HG03108 (cell line): ENCODE results near the gene SLC16A1.
"Not testable (repeated sequence)": the region's sequence is repeated elsewhere in the genome, so short reads cannot be mapped to it uniquely, and the experiment has no call there.

Source experiments
- ATAC-seq: cut with Tn5 transposase; IDR thresholded peaks from one replicate; pipeline ENCODE4 v1.9.1; 2021; ENCODE audit warnings: moderate library complexity; ENCODE audit not compliant: unreplicated experiment

The SLC16A1 gene

GRCh38 chr1:112955773-112956543 lies at the start of gene SLC16A1:
SLC16A1 (minus strand) TSS chr1:112956196; CDS start chr1:112929308, 26,888 bp downstream.
- peak; percentile 61 for ATAC-seq

GRCh38 chr1:113003751-113004690 lies 48.0 kb upstream of the SLC16A1 start:
- ATAC-seq: no peak

GRCh38 chr1:113002297-113002696 lies 46.3 kb upstream of the SLC16A1 start:
- no peak for ATAC-seq

GRCh38 chr1:112998592-112999235 lies 42.7 kb upstream of the SLC16A1 start:
- ATAC-seq: no peak

GRCh38 chr1:112997781-112998180 lies 41.8 kb upstream of the SLC16A1 start:
- ATAC-seq: no peak

- ATAC-seq: no peak
These were observed 39.9 kb upstream of the SLC16A1 start for GRCh38 chr1:112995890-112996289.

GRCh38 chr1:112995021-112995420 lies 39.0 kb upstream of the SLC16A1 start:
- not testable (repeated sequence) for ATAC-seq

GRCh38 chr1:112992780-112993179 lies 36.8 kb upstream of the SLC16A1 start:
- ATAC-seq: no peak

GRCh38 chr1:112991402-112992120 lies 35.6 kb upstream of the SLC16A1 start:
- ATAC-seq: no peak

- ATAC-seq: no peak
These were observed 34.3 kb upstream of the SLC16A1 start for GRCh38 chr1:112990271-112990670.

- no peak for ATAC-seq
These were observed 32.4 kb upstream of the SLC16A1 start for GRCh38 chr1:112988367-112988766.

GRCh38 chr1:112985123-112985522 lies 29.1 kb upstream of the SLC16A1 start:
- peak; percentile 84 for ATAC-seq

- ATAC-seq: no peak
These were observed 27.6 kb upstream of the SLC16A1 start for GRCh38 chr1:112983537-112984131.

GRCh38 chr1:112982853-112983536 lies 27.0 kb upstream of the SLC16A1 start:
- no peak for ATAC-seq

- ATAC-seq: no peak
These were observed 26.3 kb upstream of the SLC16A1 start for GRCh38 chr1:112982328-112982727.

- not testable (repeated sequence) for ATAC-seq
These were observed 25.8 kb upstream of the SLC16A1 start for GRCh38 chr1:112981834-112982233.

GRCh38 chr1:112981426-112981825 lies 25.4 kb upstream of the SLC16A1 start:
- no peak for ATAC-seq

- ATAC-seq: no peak
These were observed 19.3 kb upstream of the SLC16A1 start for GRCh38 chr1:112975336-112975735.

GRCh38 chr1:112974646-112975045 lies 18.6 kb upstream of the SLC16A1 start:
- ATAC-seq: no peak

- no peak for ATAC-seq
These were observed 17.8 kb upstream of the SLC16A1 start for GRCh38 chr1:112973788-112974187.
